Activated CD8-positive, alpha-beta memory T cell treated with anti-CD3 and anti-CD28 coated beads for 24 hours (primary cell): Measurements from ENCODE around the gene SEMA5B.

Experiments
- DNase-seq: peaks from one replicate; pipeline ENCODE4 v3.0.0-alpha.2; 2020

The SEMA5B gene, protein sequence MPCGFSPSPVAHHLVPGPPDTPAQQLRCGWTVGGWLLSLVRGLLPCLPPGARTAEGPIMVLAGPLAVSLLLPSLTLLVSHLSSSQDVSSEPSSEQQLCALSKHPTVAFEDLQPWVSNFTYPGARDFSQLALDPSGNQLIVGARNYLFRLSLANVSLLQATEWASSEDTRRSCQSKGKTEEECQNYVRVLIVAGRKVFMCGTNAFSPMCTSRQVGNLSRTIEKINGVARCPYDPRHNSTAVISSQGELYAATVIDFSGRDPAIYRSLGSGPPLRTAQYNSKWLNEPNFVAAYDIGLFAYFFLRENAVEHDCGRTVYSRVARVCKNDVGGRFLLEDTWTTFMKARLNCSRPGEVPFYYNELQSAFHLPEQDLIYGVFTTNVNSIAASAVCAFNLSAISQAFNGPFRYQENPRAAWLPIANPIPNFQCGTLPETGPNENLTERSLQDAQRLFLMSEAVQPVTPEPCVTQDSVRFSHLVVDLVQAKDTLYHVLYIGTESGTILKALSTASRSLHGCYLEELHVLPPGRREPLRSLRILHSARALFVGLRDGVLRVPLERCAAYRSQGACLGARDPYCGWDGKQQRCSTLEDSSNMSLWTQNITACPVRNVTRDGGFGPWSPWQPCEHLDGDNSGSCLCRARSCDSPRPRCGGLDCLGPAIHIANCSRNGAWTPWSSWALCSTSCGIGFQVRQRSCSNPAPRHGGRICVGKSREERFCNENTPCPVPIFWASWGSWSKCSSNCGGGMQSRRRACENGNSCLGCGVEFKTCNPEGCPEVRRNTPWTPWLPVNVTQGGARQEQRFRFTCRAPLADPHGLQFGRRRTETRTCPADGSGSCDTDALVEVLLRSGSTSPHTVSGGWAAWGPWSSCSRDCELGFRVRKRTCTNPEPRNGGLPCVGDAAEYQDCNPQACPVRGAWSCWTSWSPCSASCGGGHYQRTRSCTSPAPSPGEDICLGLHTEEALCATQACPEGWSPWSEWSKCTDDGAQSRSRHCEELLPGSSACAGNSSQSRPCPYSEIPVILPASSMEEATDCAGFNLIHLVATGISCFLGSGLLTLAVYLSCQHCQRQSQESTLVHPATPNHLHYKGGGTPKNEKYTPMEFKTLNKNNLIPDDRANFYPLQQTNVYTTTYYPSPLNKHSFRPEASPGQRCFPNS

DNA sequence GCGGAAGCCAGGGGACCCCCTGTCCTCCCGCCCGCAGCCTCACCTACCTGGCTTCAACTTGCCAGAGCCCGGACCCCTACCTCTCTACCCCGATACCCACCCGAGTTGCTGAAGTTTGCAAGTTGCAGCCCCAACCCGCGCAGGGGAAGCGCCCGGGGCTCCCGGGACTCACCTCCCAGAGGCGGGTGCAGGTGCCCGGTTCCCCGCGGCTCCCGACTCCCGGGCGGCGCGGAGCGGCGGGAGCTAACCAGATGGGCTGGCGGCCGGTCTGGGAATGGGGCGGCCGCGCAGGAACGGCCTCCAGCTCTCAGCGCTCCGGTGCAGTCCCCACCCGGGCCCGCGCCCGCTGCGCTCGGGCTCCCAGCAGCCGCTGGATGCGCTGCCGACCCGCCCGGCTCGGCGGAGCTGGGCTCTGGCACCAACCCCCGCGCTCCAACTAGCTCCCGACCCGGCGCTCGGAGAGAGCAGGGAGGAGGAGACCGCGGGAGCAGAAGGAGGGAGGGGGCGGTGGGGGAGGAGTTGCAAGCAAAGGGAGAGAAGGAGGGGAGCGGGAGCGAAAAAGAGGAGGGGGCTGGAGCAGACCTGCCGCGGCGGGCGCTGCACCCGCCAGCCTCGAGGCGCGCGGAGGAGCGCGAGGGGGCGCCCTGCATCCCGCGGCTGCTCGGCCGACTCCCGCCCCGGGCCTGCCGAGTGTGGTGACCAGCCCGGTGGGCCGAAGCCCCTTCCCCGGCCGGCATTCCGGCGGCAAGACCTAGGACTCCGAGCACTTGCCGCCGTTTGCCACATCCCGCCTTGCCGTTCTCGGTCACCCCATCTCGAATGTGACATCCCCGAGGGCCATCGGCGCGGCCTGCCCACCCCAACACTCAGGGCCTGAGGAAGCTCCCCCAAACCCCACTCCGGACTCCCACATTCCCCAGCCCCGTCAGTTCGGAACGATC lies at the start of gene SEMA5B:
SEMA5B (minus strand) TSS at position 472 of the 941 bp plus-strand sequence. CDS start 66,500 bp downstream, outside the sequence.
- DNase-seq, result peak; percentile 72

DNA sequence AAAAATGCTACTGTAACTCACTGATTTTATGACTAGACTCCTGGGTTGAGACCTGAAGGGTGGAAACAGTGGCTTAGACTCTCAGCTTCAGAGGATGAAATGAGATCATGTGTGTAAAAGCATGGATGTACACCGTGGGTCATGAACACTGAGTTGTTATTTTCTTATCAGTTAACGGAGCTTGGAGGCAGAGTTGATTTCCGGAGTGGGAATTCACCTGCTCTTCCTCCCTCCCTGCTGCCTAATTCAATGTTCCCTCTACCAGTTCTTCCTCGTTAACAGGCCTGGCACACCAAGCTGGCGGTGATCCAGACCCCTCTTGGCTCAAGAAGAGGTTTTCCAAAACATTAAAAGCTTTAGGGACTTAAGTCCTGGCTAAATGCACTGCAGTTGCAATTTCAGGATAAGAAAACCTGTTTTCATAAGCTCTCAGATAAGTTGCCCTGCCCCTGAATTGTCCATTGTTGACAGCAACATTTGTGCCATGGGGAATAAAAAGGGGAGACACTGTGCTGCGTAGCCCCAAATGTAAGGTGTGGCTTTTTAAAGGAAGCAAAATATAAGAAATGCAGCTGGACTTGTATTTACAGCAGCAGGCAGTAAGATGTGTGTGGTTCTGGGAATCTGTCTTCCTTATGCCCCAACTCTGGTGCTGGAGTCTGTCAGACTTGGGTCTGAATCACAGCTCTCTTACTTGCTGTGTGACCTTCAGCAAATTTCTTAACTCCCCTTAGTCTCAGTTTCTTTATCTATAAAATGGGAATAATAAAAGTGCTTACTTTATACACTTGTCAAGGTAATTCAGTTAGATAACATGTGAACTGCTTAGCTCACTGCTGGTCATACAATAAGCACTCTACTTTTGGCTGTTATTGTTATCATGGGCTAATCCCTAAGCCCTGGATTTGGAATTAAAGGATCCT lies 49.2 kb upstream of the SEMA5B start:
- no peak for DNase-seq

DNA sequence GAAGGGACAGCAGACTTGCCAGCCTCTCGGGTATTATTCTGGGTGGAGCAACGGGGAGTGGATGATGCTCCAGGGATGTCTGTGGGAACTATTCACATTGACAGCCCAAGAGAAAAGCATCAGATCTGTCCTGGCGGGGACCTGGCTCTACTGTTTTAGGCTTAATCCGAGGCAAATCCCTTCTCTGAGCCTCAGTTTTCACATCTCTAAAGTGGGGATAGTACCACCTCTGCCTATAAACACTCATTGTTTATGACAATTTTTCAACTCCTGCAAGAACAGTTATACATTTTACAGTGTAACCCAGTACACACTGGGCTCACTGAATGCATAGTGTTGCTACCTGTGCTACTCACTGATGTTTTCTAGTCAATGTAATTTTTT lies 48.5 kb upstream of the SEMA5B start:
- DNase-seq, result no peak

DNA sequence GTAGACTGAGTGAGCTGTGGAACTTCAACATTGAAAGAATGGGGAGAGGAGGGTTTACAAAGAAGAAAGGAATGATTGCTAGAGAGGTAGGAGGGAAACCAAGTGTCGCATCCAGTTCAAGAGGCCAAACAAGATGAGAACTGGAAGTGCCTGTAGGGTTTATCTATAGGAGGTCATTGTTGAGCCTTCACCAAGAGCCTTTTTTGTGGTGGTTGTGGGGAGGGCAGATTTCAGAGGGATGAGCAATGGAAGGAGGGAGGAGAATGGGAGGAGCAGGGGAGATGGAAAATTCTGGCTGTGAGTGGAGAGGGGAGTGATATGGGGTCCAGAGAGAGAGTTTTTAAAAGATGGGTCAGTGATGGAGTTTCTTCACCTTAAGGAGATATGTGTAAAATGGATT lies 47.8 kb upstream of the SEMA5B start:
- DNase-seq, result peak; percentile 0

DNA sequence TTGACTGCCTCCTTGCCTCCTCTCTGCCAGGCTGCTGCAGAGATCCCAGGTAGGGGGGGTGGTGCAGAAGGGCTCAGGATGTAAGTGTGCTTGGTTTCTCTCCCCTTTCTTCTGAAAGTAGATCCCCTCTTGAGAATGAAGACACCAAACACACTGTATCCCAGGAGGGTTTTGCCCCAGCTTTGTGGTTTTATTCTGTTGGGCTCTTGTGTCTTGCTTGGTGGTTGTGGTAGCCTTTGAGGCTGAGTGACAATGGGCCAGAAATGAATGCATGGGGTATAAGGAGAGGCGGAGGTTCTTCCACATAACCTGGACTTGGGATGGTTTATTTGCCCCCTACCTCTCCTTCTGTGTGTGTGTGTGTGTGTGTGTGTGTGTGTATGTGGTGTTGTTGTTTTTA lies 45.0 kb upstream of the SEMA5B start:
- DNase-seq, result peak; percentile 35

DNA sequence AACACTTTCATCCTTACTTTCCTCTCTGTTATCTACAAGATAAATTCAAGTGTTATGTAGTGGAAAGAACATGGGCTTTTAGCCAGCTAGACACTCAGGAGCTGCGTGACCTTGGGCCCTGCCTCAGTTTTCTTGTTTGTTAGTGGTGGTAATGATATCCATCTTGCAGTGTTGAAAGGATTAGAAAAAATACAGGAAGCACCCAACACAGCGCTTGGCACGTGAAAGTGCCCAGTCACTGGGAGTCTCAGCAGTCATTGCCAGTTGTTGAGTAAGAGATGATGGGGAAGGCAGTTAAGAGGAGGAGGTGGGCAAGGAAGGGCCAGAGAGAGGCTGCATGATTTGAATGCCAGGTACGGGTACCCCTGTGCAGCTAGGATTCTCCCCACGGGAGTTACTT lies 44.6 kb upstream of the SEMA5B start:
- DNase-seq, result no peak

DNA sequence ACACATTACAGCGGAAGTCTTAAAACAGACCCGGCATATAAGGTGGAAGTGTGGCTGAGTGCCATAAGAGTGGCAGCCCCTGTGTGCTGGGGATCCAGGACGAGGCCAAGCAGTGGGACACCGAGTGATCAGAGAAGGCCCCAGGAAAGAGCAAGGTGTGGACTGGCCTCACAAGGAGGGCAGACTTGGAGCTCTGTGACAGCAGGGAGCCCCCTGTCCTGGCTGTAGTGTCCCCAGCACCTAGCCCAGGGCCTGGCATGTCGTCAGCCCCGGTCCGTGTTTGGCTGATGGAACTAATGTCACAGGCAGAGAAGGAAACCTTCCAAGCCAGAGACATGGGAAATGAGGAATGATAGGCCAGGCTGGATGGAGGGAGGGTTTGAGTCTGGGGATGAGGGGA lies 44.0 kb upstream of the SEMA5B start:
- DNase-seq, result peak; percentile 50

DNA sequence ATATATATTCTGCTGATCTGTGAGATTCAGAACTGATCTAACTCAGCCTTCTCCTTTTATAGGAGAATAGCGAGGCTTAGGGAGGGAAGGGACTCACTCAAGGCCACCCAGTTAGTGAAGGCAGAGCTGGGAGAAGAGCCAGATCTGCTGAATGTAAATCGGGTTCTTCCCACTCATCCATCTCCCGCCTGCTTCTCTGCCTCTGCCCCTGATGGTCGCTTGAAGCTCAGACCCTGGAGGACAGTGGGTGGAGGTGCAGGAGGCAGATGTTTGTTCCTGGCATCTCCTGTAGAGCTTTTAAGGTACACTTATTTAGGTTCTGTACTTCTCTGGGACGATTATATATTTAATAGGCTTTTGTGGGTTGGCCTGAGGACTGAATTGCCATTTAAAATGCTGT lies 43.6 kb upstream of the SEMA5B start:
- peak; percentile 37 for DNase-seq

DNA sequence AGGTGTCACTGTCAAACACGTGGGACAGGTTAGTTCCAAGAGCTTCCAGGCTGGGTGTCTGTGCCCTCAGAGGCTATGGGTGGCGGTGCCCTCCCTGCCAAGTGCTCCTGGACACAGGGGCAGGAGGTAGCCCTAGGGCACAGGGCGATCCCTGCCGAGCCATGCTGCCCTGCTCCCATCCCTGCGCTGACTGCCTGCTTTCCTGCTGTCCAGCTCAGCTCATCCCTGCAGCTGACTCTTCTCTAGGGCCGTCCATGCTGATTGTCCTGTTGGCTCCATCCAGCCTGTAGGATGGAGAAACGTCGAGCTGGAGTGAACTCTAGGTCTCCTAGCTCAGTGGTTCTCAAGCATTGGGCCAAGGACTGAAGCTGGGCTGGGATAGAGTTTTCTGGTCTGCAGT lies 42.9 kb upstream of the SEMA5B start:
- peak; percentile 46 for DNase-seq

DNA sequence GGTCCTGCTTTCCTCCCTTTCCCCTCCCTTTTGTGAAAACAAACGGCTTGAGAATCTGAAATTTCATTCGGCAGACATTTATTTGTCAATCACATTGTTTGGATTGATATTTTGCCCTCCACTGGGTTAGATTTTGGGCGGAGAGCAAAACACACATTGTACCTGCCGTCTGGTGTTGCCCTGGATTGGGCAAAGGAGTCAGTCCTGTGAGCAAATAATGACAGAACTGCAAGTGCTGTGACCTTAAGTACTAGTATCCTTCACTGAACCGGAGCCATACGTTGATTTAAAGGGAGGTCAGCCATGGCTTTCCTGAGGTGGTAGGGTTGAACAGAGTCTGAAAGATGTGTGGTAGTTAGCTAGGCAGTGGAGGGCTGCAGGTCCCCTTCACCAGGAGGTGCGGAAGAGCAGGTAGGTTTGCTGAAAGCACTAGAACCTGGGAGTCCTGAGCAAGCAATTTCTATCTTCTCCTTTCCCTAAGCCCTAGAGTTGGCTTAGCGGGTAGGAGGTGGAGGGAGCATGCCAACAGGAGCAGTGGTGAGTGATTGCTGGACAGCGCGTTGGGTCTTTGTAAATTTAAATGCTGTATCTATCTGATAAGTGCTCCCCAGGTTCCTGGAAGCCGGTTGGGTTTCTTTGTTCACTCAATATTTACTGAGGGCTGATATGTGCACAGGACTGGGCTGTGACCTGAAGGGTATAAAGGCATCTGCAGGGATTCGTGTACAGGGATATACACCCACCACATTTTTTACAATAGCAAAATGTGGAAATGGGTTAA lies 41.2 kb upstream of the SEMA5B start:
- DNase-seq, result peak; percentile 43

DNA sequence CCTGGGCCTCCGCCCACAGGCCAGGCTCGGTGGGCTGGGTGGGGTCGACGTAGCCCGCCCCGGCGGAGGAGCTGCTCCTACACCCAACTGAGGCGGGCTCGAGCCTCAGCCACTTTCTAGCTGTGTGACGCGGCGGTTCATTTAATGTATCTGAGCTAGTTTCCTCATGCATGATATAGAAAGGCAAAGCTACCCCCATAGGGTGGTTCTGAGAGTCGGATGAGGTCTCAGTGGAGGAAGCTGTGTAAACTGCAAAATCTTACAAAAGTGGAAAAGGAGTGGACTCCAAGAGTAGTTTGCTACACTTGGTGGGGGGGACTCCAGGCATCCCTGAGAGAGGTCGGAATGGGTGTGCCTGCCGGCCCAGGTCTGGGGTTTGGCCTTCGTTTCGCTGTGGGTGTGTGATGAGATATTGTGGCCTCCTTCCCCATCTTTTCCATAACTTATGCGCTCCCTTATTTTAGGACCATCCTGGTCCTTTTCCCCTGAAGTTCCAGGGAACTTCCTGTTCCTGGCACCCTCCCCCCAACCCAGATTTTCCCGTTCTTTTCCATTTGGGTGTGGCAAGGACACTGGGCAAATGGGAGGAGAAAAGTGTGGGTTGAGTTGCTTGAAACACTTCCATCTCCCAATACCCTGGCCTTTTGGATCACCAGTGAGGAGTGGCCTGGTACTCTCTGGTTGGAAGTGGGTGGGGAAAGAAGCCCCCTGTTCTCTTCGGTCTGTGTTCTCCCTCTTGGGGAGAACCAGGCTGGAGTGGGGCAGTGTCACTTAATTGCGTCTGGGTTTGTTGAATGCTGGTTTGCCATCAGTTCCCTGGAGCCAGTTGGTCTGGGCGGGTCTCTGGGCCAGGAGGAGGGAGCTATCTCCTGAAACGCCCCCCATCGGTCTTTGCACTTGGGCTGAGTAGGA lies 40.4 kb upstream of the SEMA5B start:
- peak; percentile 49 for DNase-seq

DNA sequence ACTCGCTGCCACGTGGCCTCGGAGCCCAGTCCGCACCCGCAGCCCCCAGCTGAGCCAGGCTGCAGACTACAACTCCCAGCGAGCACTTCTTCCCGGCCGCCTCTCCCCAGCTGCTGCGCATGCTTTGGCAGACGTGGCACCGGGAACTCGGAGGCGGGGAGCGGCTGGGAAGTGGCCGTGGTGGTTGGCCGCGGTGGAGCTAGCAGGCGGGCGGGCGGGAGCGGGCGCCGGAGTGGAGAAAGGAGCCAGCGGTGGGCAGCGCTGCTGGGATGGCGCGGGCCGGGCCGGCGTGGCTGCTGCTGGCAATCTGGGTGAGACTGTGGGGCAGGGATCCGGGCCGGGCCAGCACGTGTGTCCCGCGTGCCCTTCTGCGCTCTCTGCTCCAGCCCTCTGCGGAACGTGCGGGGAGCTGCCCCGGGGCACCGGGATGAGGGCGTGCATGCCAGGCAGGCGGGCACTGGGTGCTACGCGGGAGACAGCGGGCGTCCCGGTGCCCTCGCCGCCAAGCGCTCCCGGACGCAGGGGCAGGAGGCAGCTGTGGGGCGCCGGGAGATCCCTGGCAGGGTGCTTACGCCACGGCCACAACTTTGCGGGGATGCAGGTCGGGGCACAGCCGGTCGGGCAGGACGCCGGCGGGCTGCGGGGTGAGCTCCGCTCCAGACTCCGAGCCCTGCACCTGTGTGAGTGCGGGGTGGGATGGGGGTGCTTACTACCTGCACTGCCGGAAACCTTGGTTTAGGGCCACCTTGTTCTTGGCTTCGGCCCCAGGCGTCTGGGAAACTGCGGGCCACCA lies 39.5 kb upstream of the SEMA5B start, which contains the start of gene PDIA5:
PDIA5 (plus strand) TSS at position 130 of the 793 bp plus-strand sequence; CDS start at position 270, 140 bp downstream.
- peak; percentile 91 for DNase-seq

DNA sequence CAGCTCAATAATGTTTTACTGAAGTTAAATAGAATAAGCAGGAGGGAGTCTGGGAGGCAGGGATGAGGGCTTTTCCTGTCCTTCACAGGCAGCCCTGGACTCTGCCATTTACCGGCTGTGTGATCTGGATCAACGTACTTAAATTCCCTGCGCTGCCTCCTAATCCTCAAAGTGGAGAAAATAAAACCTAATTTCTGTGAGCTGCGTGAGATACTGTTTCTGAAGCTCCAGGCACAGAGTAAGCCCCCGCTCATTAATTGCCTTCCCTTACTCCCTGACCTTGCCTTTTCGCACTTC lies 39.0 kb upstream of the SEMA5B start:
- DNase-seq, result no peak

DNA sequence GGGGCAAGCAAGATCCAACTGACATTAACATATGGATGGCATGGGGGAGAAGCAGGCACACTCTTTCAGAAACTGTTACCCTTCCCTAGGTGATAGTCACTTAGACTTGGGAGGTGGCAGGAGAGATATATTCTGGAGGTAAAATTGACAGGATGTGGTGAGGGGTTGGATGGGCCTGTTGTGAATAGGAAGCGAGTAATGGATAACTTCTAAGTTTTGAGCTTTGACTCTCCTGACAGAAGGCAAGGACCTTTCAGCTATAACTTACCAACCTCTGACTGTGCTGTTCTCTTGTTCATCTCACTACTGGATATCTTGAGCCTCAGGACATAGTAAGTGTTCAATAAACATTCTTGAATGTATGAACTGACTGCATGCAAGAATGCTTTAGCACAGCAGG lies 37.4 kb upstream of the SEMA5B start:
- peak; percentile 1 for DNase-seq

DNA sequence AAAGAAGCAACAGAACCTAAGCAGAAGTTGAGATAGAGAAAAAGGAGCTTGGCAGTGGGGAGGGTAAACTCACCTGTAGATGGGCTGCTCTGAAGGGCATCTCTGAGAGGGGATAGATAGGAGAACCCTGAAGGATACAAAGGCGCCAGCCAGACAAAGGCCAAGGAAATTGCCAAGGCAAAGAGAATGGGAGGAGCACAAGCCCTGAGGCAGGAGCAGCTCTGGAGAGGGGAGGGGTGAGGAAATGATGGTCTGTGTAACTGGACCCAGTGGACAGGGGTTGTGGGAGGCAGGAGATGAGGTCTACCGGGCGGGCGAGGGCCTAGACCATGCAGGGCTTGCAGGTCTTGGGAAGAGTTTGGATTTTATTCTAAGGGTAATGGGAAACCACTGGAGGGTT lies 36.9 kb upstream of the SEMA5B start:
- no peak for DNase-seq

DNA sequence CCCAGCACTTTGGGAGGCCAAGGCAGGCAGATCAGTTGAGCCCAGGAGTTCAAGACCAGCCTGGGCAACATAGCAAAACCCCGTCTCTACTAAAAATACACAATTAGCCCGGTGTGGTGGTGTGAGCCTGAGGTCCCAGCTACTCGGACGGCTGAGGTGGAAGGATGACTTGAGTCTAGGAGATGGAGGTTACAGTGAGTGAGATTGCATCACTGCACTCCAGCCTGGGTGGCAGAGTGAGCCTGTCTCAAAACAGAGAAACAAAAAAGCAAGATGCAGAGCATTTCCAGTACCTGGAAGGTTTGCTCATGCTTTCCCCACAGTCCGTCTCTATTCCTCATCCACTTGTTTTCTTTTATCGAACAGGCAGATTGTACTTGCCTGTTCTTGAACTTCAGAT lies 35.5 kb upstream of the SEMA5B start:
- DNase-seq, result no peak

DNA sequence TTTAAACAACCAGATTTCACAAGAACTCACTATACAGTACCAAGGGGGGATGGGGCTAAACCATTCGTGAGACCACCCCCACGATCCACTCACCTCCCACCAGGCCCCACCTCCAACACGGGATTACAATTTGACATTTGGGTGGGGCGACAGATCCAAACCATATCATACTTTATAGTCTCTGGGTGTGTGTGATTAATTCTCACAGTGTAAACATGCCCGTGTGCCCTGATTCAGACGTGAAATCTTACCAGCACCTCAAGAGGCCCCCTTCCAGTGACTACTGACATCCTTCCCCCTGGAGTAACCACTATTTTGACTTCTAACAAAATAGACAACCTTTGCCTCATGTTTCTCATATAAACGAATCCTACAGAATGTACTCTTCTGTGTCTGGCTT lies 34.3 kb upstream of the SEMA5B start:
- DNase-seq, result peak; percentile 5

DNA sequence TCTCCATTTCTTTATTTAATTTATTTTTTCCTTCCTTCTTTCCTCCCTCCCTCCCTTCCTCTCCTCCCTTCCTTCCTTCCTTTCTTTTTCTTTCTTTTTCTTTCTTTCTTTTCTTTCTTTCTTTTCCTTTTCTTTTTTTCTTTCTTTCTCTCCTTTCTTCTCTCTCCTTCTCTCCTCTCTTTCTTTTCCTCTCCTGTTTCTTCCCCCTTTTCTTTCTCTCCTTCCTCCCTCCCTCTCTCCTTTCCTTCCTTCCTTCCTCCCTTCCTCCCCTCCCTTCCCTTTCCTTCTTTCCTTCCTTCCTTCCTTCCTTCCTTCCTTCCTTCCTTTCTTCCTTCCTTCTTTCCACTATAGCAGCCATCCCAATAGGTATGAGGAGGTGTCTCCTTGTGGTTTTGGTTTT lies 32.5 kb upstream of the SEMA5B start:
- DNase-seq, result no peak
